HG03342 (cell line): ENCODE results near the gene CYB5RL.
"Not testable (repeated sequence)": the region's sequence is repeated elsewhere in the genome, so short reads cannot be mapped to it uniquely, and the experiment has no call there.

Source experiments
- ATAC-seq: cut with Tn5 transposase; IDR thresholded peaks from one replicate; pipeline ENCODE4 v1.9.1; 2021; ENCODE audit warnings: mild to moderate bottlenecking, moderate library complexity; ENCODE audit not compliant: unreplicated experiment

Gene CYB5RL

DNA sequence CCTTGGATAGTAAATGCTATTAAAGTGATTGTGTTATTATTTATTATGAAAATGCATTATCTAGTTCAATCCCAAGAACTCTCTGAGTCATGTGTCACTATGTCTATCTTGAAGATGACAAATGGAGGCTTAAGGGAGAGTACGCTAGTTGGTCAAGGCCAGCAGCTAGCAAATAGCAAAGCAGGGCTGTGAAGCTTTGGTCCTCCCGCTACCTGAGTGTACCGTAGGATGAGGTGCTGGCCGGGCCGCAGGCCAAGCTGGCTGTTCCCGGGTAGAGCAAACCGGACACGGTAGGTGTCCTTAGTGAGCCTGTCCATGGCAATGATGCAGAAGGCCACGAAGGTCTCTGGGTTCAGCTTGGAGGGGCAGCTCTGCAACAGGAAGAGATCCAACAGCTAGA lies 9.3 kb downstream of the CYB5RL start:
- ATAC-seq = no peak

DNA sequence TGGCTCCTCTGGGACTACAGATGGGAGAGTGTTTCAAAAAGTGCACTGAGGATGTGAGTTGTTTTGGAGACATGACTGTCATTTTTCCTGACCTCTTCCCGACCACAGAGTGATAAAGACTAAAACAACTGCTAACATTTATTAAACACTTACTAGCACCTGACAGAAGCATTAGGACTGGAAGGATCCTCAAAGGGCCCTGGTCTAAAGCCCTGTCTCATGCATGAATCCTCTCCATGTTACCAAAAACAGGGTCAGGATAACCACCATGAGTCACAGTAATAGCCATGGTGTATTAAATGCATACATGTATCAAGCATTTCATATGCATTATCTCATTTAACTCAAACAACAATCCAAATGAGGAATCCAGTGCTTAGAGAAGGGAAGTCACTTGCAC lies 11.5 kb downstream of the CYB5RL start:
- ATAC-seq = no peak

DNA sequence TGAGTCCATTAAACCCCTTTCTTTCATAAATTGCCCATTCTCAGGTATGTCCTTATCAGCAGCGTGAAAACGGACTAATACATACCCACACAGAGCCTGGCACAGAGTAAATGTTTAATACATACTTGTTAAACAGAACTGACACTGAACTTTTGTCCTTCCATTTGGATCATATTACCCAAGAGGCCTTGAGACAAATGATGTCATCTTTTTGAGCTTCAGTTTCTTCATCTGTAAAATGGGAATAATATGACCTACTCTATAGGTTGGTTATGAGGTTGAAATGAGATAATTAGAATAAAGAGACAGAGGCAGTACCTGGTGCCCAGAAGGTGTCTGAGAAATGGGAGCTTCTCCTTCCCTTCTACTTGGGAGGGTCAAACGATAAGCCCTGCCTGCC lies 13.8 kb downstream of the CYB5RL start:
- ATAC-seq = no peak

DNA sequence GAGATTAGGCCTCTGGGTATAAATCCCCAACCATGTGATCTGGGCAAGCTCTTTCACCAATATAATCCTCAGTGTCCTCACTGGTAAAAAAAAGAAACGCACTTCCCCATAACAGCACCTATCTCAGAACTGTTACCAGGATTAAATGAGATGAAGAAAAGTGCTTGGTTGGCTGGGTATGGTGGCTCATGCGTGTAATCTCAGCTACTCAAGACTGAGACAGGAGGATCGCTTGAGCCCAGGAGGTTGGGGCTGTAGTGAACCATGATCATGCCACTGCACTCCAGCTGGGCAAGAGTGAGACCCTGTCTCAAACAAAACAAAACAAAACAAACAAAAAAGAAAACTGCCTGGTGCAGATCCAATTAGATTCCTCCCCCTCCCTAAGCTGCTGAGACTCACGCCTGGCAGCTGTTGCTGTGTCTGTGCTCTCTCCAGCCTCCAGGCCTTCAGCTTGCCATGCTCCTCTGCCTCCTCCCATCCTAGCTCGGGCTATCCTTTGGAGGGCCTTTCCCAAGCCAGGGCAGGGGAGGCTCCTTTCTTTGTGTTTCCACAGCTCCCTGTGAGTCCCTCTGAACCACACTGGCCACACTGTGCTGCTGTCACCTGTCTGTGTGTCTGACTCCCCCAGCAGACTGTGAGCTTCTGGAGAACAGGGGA lies 19.0 kb downstream of the CYB5RL start:
- ATAC-seq = no peak

DNA sequence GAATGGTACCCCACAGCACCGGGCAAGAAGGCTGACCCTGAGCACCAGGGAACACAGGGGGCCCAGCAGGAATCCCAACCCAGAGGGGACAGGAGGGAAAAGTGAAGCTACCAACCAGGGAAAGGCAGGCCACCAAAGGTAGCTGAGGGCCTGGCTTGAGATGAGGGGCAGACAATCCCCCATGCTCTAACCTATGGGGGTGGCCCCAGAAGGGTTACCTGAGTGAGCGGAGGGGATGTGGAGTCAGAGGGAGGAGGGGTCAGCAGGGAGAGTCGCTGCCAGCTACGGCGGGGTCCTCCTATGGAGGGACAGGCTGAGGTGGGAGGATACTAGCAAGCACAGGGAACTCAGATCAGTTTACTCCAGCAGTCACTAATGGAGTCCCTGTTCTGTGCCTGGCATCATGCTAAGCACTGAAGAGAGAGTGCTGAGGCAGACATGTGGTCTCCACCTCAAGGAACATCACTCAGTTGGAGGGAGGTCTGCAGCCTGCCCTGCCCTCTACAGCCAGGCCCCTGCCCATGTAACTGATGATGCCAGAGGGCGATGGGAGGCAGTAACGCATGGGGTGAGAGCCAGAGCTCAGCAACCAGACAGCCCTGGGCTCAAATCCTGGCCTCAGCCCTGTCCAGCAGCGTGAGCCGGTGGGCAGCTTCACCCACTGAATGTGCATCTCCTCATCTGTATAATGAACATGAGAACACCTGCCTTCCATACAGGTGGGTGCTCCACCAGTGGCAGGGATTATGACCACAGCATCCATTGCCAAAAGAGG lies 21.3 kb downstream of the CYB5RL start:
- no peak for ATAC-seq

DNA sequence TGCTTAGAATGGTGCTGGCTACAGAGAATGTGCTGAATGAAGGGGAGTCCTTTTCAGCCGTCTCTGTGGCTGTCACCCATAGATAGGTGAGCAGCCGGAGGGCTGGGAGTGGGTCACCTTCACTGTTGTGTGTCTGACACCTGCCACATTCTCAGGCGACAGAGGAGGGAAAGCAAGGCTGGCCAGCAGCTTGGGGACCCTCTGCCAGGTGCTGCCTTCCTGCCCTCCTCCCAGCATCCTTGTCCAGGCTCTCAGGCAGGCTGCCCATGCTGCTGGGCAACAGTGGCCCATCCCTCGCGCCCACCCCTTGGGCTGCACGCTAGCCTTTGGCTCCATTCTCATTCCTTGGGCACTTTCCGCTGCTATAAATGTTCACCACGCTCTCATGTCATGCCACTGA lies 22.1 kb downstream of the CYB5RL start:
- no peak for ATAC-seq

DNA sequence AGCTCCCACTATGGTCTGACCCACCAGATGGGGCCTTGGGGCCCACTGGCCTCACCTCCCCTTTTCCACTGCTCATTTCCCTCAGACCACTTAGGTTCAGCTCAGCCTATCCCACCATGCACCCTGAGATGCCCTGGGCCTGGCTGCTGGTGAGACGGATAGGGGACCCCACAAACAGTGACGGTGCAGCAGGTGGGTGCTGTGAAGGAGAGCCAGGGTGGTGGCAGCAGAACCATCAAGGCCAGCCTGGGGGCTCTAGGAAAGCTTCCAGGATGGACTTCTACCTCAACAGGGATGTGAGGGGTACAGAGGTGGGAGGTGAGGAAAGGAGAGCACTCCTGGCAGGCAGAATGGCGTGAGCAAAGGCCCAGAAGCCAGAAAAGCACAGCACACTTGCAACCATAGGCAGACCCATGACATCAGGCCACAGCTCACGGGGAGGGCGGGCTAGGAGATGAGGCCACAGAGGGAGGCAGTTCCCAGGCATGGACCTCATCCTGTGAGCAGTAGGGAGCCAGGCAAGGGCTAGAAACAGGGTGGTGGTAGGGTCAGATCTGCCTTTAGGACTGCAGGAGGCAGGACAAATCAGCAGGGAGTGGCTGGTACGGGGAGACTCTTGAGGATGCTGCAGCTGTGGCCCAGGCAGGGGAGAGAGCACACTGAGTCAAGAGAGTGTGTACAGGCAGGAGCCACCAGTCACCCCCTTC lies 23.1 kb downstream of the CYB5RL start:
- ATAC-seq = no peak

DNA sequence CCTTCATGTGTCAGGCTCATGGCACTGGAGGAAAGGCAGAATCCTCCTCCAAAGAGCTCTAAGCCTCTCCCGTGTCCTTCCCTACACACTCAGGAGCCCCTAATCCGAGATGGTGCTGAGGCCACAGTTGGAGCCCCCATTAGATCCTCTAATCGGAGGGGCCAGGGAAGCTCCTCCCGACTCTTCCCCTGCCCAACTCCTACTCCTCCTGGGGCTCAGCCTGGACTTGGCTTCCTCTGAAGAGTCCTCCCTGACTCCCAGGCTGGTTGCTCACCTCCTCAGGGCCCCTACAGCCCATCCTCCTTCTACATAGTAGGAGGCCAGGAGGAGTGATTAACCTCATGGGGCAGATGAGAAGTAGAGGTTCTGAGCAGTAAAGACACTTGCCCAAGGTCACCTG lies 25.7 kb downstream of the CYB5RL start:
- no peak for ATAC-seq

DNA sequence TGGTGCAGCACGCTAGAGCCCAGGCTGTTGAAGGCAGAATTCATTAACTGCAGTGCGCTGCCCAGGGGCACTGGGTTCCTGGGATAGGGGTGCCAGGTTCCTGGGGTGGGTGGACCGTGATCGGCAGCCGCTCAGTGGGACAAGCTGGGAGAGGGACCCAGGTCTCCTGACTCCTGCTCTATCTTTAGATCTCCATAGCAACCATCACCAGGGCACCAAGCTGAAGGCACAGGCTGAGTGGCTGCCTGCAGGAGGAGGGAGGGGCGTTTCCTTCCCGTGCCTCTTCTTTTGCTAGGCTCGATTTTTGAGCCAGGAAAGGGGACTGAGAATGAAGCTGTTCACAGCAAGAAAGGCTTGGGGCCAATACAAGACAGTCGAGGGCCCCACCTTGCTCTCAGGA lies 26.1 kb downstream of the CYB5RL start:
- no peak for ATAC-seq

DNA sequence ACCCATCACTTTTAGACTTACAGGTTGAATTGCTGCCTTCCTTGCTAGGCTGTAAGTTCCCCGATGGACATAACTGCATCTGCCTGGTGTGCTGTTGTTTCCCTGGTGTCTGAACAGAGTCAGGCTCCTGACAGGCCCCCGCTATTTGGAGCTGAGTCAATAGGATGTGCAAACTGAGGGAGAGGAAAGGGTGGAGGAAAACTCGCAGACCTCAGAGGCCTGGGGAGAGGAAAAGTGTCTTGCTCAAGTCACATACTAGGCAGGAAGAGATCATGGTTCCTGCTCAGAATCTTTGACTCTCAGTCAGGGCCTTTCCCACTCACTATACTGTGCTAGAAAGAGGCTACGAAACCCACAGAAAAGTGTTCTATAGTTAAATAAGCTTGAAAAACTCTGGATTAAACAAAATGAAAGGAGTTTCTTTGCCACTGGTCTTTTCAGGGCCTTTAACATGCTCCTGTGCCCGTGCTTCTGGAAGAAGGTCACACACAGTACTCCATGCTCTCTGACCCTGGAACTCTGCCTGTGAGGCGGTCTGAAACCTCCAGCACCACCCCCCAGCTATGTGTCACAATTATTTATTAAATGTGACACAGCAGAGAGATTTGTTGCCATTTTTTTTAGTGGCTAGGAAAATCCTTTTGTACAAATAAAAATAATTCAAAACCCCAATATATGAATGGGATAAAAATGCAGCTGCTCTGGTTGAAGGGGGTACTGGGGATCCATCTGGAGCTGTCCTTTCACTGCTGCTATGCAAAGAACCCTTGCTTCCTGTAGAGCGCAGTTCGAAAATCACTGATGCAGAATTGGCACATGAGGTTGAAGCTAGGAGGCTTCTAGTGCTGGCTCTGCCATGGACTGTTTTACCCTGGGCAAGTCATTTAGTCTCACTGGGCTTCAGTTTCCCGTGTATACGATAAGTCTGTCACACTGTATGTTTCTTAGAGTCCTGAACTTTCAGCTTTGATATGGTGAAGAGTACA lies 26.9 kb downstream of the CYB5RL start:
- no peak for ATAC-seq

DNA sequence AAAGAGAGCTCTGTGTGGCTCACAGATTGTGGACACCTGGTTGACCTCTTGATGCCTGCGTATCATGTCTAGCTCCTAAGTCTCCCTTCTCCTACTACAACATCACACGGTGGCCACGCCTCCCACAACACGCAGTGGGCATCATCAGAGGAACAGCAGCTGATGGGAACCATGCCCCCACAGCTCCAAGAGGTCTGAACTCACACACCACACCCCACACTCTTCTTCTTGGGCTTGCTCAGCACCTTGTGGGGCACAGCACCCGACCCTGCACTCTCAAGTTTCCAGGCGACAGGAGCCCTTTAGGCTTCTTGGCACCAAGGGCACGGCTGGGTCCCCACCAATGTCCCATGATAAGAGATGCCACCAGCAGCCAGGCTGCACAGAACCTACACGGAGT lies 28.2 kb downstream of the CYB5RL start:
- no peak for ATAC-seq

DNA sequence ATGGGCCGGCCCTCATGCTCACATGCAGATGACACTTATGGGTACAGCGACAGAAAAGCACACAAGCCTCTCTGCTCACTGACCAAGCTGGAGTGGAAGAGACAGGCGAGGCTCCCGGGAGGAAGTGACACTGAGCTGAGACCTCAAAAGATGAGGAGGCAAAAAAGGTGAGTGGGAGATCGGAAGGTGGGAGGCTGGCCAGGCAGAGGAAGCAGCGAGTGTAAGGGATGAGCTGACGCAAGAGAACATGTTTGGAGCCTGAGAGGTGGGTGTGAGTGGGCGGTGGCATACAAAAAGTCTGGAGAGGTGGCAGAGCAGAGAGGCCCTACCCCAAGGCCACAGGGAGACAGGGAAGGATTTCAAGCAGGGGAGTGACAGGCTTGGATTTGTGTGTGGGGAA lies 28.8 kb downstream of the CYB5RL start:
- ATAC-seq = no peak

DNA sequence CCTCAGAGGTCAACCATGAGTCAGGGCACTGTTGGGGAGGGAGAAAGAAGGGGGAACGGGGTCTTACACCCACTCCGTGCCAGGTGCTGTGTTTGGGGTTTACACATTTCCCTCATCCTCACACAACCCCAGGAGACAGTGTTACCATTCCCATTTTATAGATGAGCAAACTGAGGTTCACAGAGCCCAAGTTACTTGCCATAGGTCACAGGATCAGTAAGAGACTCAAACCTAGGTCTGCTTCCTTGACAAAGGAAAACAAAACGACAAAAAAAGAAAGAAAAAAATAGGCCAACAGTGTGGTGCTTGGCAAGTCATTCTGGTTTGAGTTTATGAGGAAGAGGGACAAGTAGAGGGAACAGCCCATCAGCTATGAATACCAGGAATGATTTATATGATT lies 30.8 kb downstream of the CYB5RL start:
- no peak for ATAC-seq

DNA sequence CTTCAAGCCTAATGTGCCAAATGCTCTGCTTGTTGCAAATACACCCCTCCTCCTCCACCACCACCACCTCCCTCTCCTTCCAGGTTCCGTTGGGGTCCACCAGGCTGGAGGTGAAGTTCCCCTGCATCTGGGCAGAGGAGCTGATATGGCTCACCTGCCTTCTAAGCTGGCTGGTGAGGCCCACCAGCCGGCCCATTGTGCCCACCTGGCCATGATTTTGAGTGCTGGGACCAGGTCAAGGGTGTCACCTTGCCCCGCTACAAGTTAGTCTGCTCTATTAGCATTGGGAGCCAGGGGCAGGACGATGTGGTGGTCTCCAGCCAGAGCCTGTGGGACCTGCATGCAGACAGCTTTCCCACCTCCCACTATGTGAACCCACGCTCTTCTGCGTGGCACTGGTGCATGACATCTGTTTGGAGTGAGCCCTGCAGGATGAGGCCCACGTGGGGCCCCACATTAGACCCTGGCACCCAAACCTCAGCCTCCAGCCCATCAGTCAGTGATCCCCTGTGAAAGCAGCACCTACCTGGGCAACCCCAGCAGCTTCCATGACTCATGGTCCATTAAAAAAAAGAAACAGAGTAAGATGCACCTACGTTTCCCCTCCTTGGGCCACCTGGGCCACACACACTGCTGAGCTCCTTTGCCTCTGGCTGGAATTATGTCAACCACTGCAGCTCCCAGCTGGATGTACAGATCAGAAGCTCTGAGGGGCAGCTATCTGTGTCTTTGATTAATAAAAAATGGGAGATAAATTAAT lies 31.4 kb downstream of the CYB5RL start:
- no peak for ATAC-seq

DNA sequence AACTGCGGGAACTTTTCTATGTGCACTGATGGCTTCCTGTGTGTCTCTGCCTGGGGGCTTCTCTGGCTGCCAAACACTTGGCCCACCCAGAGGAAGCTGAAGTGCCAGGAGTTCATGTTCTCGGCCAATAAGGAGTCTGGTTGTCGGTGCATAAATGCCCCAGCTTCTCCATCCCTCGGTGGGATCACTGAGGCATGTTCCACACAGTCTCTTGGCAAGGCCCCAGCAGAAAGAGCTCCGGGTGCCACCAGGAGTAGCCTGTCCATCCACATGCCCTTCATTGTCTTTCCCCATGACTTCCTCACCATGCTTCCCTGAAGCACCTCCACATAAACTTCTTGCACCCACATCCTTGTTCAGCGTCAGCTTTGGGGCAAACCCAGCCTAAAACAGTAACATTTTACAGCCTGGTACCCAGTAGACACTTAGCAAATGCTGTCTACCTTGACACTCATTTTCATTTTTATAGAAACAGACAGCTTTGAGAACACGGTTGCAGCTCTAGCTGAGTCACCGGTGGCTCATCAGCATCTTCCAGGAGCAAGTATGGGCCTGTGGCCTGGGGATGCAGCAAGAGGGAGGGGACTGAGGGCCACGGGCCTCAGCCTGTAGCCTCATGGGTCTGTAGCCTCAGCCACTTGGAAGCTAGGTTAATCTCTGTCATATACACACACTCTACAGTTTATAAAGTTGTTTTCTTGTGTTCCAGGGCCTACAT lies 32.2 kb downstream of the CYB5RL start:
- no peak for ATAC-seq

DNA sequence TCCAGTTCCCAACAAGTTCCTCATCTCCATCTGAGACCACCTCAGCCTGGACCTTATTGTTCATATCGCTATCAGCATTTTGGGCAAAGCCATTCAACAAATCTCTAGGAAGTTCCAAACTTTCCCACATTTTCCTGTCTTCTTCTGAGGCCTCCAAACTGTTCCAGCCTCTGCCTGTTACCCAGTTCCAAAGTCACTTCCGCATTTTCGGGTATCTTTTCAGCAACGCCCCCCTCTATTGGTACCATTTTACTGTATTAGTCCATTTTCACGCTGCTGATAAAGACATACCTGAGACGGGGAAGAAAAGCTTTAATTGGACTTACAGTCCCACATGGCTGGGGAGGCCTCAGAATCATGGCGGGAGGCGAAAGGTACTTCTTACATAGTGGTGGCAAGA lies 33.5 kb downstream of the CYB5RL start:
- ATAC-seq = not testable (repeated sequence)

DNA sequence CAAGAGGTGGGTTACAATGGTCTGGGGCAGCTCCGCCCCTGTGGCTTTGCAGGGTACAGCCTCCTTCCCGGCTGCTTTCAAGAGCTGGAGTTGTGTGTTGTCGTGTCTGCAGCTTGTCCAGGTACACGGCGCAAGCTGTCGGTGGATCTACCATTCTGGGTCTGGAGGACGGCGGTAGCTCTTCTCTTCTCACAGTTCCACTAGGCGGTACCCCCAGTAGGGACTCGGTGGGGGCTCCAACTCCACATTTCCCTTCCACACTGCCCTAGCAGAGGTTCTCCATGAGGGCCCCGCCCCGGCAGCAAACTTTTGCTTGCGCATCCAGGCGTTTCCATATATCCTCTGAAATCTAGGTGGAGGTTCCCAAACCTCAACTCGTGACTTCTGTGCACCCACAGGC lies 34.7 kb downstream of the CYB5RL start:
- ATAC-seq = no peak

DNA sequence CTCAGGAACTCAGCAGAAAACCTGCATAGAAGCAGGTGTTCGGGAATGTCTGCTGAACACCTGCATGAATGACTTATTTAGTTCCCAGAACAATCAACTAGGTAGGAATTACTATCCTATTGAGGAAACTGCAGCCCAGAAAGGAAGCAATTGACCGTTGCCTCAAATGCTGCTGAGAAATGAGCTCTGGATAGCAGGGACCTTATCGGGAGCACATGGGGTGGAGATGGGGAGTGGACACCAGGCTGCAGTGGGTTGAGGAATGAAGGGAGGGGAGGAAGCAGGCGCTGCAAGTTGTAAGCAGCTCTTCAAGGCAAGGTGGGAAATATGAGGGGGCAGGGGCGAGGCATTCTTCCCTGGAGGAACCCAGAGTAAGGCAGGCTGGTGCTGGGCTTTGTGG lies 36.3 kb downstream of the CYB5RL start:
- no peak for ATAC-seq

DNA sequence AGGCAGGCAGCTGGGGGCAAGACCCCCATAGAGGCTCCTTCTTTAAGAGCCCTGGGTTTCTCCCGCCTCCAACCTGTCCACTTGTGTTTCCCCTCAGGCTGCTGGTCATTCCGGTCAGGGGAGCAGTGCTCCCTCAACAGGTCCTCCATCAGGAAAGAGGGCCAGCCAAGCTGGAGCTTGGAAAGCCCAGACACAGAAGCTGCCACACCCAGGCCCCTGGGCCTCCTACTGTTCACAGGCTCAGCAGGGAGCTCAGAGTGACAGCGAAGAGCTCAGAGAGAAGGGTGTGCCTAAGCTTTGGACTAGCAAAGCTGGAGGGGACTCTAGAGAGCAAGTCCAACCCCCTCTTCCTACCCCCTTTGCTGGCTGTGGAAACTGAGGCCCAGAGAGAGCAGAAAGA lies 36.8 kb downstream of the CYB5RL start:
- no peak for ATAC-seq
